Stomach (tissue), 4 donors: Measurements from ENCODE around the gene NDUFS4.

Source experiments
- CTCF ChIP-seq, 7 experiments: fragments of 450-650 bp in 4 of 7; fragments of 200-600 bp in 3 of 7; sonication (generic) in 3 of 7; IDR thresholded peaks; one replicate each; pipeline ENCODE4 v1.5.1; 2016 to 2019; ENCODE audit warnings: antibody characterized with exemption in 7 of 7, control low read depth in 2 of 7, mild to moderate bottlenecking in 1 of 7
- POLR2A ChIP-seq, 4 donors: fragments of 450-650 bp; IDR thresholded peaks; one replicate each; pipeline ENCODE4 v1.6.1; 2016; ENCODE audit warnings: antibody characterized with exemption in 4 of 4, control low read depth in 2 of 4, mild to moderate bottlenecking in 1 of 4, moderate library complexity in 1 of 4
- POLR2AphosphoS5 ChIP-seq, 3 donors: sonication (generic); formaldehyde crosslinking; IDR thresholded peaks; one replicate each; pipeline ENCODE4 v1.6.1; 2016; ENCODE audit warnings: antibody characterized with exemption in 3 of 3

GRCh38 chr5:53542926-53543325 lies 17.5 kb upstream of the NDUFS4 start:
- no peak for TF ChIP-seq CTCF (IDR thresholded peaks at IDR 0.05)
- TF ChIP-seq POLR2A (IDR thresholded peaks at IDR 0.05), result no peak
- TF ChIP-seq POLR2AphosphoS5 (IDR thresholded peaks at IDR 0.05), result no peak
